HG03432 (cell line): ENCODE measurements around the gene ZFYVE28.
"Not testable (repeated sequence)": the region's sequence is repeated elsewhere in the genome, so short reads cannot be mapped to it uniquely, and the experiment has no call there.

Source experiments
- ATAC-seq: cut with Tn5 transposase; IDR thresholded peaks from one replicate; pipeline ENCODE4 v1.9.1; 2021; ENCODE audit warnings: mild to moderate bottlenecking, moderate library complexity; ENCODE audit not compliant: unreplicated experiment

ZFYVE28 gene

GRCh38 chr4:2417765-2418649 lies at the start of gene ZFYVE28:
Gene ZFYVE28 (minus strand): TSS chr4:2418645. CDS start chr4:2418323, 322 bp downstream.
- no peak for ATAC-seq

GRCh38 chr4:2465544-2465943 lies 47.1 kb upstream of the ZFYVE28 start:
- ATAC-seq: not testable (repeated sequence)

DNA sequence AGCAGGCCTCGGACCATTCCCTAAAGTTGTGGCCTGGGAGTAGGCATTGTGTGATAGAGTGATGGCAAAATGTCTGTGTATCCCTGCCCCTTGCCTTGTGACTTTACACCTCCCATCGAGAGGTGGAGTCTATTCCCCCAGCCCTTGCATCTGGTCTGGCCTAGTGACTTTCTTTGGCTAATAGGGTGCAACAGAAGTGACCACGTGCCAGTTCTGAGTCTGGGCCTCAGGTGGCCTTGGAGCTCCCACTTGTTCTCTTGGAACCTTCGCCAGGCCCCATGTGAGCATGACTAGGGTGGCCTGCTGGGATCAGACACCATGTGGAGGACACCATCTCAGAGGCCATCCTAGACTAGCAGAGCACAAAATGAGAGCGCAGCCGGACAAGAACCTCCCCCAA lies 46.6 kb upstream of the ZFYVE28 start:
- ATAC-seq: no peak

GRCh38 chr4:2462992-2463762 lies 44.7 kb upstream of the ZFYVE28 start:
- no peak for ATAC-seq

GRCh38 chr4:2462218-2462991 lies 44.0 kb upstream of the ZFYVE28 start:
- peak; percentile 79 for ATAC-seq

DNA sequence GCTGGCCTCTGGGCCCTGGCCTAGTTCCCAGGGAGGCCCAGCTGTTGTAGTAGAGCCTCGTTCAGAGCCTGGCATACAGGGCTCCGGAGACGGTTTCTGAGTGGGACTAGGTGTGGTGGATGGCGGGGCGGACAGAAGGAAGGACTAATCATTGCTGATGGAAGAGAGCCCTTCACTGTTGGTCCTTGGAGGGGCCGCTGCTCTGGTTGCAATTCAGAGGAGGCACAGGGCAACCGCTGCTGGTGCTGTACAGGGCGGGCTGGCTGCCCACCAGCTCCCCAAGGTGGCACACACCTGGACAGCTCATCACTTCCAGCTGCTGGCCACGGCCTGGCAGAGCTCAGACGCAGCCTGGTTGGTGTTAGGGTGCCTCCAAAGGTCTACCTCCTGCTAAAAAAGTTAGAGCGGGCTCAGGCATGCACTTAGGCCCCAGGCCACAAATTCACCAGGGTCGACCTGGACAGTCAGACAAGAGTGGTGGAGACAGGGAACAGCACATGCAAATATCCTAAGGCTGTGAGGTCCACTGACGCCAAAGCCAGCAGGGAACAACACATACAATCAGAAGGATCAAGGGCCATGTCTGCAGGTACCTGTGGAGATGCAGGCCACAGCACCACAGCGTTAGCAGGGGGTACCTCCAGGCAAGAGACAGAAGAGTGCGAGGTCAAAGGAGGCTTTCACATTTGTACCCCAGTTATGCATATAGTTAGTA lies 43.0 kb upstream of the ZFYVE28 start:
- ATAC-seq: no peak

GRCh38 chr4:2459589-2460349 lies 41.3 kb upstream of the ZFYVE28 start:
- ATAC-seq: no peak

- ATAC-seq: no peak
Measured at GRCh38 chr4:2458546-2459491, 40.4 kb upstream of the ZFYVE28 start.

DNA sequence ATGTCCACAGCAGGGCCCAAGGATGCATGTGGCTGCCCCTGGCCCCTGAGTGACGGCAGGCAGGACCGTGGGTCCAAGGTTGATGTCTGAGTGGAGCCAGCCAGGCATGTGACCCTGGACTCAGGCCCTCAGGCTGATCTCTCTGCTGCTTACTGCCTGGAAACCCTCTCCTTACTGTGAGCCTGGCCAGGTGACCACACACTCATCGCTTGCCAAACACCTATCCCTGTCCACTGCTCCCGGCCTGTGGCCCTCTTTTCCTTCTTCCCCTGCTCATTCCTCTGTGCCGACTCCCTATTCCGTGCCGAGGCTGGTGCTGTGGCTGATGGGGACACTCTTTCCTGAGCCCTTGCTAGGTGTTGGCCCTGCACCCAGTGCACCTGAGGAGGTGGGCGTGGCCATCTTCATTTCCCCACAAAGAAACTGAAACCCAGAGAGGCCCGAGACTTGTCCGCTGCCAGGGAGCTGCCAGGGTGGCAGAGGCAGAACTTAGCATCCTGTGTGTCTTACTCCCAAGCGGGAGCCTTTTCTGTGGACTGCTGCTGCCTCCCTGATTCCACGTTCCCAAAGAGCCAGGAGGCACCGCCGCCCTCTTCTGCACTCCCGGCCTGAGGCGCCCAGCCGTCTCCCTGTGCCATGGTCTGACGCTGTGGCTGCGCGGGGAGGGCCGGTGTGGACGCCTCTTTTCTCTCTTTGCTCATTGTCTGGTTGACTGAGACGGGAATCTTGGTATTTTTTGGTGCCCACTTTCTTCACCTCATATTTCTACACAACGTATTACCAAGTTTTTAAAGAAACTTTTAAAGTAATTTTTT lies 39.2 kb upstream of the ZFYVE28 start:
- ATAC-seq: no peak

GRCh38 chr4:2451821-2452785 lies 33.7 kb upstream of the ZFYVE28 start:
- ATAC-seq: no peak

DNA sequence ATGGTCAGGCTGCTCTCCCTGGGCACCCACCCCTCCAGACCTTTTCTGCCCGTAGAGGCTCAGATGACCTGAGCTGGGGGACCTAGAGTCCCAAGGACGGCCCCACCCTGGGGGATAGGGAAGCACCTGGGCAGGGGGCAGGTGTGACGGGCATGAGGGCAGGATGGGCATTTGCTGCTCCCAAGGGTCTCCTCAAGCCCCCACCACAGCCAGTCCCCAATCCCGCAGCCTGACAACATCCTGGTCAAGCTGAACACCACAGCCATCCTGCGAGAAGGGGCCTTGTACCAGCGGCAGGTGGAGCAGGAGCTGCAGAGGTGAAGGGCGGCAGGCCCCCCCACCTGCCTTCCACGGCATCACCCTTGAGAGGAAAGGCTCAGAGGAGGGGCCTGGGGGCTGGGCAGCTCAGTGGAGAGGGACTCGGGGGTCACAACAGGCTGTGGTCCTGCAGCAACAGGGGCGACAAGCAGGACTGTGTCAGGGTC lies 32.6 kb upstream of the ZFYVE28 start:
- no peak for ATAC-seq

- ATAC-seq: no peak
Measured at GRCh38 chr4:2450394-2451035, 32.1 kb upstream of the ZFYVE28 start.

DNA sequence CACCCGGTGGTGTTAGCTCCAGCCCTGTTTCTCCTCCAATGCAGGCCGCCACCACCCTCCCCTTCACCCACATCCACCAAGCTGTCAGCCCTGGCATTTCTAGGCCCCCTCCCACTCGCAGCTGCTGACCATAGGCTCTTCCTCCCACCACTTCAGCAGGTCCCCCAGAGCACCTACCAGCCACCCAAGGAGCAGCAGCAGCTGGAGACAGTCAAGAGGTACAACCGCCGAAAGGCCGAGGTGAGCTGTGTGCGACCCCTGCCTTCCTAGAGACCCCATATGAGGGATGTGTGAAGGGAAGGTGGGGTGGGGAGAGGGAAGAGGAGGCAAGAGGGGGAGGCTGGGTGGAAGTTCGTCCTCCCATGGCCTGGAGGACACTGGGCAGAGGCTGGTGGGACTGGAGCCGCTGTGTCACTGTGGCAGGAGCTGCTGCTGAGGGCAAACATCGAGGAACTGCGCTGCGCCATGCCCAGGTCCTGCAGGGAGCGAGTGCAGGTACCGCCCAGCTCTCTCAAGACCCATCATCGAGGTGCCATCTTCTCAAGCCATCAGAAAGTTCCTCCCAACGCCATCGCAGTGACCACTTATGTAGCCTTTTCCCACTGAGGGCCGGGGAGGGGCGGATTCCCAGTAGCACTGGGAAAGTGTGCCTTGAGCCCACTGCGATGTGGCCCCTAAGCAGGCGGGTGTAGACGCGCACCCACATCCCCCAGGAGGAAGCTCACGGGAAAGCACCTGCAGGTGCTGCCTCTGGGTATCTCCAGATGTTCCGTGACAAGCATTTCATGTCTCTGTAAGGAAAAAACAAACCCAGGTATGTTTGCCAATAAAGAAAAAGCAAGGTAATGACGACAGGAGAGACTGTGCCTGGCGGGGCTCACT lies 31.3 kb upstream of the ZFYVE28 start:
- no peak for ATAC-seq

- no peak for ATAC-seq
Measured at GRCh38 chr4:2449051-2449450, 30.6 kb upstream of the ZFYVE28 start.

GRCh38 chr4:2448589-2448988 lies 30.1 kb upstream of the ZFYVE28 start:
- no peak for ATAC-seq
